Activated naive CD8-positive, alpha-beta T cell treated with anti-CD3 and anti-CD28 coated beads for 36 hours (primary cell): Measurements from ENCODE around the gene FAM3C. TPM values are rescaled to one million over a fixed set of nuclear protein-coding genes. Genes with fewer than 3 reads are reported as not detected.

Experiments used
- DNase-seq: peaks from one replicate; pipeline ENCODE4 v3.0.0; 2021
- H3K27ac Mint-ChIP-seq: one replicate; pipeline ENCODE4 v1.8.0; 2022; ENCODE audit warnings: mild to moderate bottlenecking, moderate library complexity, mixed read lengths
- H3K27me3 Mint-ChIP-seq: one replicate; pipeline ENCODE4 v1.8.0; 2022; ENCODE audit warnings: mild to moderate bottlenecking, mixed read lengths
- H3K36me3 Mint-ChIP-seq: one replicate; pipeline ENCODE4 v1.8.0; 2021; ENCODE audit warnings: mild to moderate bottlenecking, mixed read lengths
- H3K4me1 Mint-ChIP-seq: one replicate; pipeline ENCODE4 v1.8.0; 2021; ENCODE audit warnings: mixed read lengths
- H3K4me3 Mint-ChIP-seq: one replicate; pipeline ENCODE4 v1.8.0; 2022; ENCODE audit warnings: mild to moderate bottlenecking, moderate library complexity, mixed read lengths
- H3K9me3 Mint-ChIP-seq: one replicate; pipeline ENCODE4 v1.8.0; 2022; ENCODE audit warnings: mixed read lengths
- total RNA-seq, 2 experiments: library from RNA; stranded (reverse); gene quantifications; one replicate each; pipeline ENCODE4 v1.2.3, GENCODE V29; 2021

Gene FAM3C
- total RNA-seq, 2 experiments from 2014 or later = 25.7 to 27.0 TPM

DNA sequence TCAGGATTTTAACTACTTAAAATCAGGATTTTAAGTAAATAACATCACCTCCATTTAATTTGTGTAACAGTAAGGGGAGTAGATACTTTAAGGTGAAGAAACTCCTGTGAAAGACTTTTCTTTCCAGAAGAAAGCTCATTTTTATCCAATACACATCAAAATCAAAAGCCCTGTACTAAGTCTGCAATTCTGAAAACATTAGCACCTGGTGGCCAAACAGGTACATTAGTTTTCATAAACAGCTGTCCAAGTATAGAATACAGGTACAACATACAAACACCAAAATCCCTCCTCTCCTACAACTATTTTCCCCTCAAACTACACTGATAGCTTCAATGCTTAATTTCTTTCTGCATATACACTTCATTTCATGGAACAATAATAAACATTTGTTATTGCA is 22.9 kb downstream of the FAM3C start:
- peaks cover 31% of the 10 kb centered on the region for H3K36me3 Mint-ChIP-seq
- DNase-seq = no peak
- no peaks in the 10 kb centered on the region for H3K9me3 Mint-ChIP-seq
- H3K27me3 Mint-ChIP-seq = no peaks in the 10 kb centered on the region
- peak overlapping the region; percentile 54 for H3K27ac Mint-ChIP-seq
- H3K4me1 Mint-ChIP-seq = peaks cover 36% of the 10 kb centered on the region
- no peak overlapping the region for H3K4me3 Mint-ChIP-seq

DNA sequence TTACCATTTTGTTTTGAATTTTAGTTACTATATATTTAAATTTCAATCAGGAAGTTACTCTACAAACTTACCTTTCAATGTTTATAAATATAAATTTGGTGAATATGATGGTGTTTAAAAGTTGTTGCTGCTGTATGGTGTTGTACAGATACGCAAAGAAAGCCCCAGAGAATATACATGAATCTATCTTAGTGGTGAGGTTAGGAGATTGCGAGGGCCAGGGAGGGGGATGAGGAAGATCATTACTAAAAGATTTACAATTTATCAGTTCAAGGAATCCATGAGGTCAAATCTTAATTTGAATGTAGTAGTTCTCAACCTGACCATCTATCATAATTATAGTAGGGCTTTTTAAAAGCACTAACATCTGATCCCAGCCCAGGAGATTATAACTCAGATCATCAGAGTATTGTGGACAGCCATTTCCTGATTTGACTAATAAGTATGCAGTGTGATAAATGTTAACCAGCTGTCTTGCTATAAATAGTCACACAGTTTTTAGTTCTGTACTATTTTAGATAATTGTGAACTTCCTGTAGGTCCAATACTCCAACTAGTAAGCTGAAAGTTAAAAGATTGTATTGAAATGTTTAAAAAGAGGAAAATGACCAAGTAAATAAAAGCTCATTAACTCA is 23.6 kb downstream of the FAM3C start:
- Mint-ChIP-seq H3K27me3 (no peaks in the 10 kb centered on the region), H3K27ac (peak overlapping the region; percentile 73), H3K4me1 (peaks cover 36% of the 10 kb centered on the region), H3K4me3 (peak overlapping the region; percentile 7), H3K36me3 (peaks cover 29% of the 10 kb centered on the region), H3K9me3 (no peaks in the 10 kb centered on the region)
- no peak for DNase-seq

DNA sequence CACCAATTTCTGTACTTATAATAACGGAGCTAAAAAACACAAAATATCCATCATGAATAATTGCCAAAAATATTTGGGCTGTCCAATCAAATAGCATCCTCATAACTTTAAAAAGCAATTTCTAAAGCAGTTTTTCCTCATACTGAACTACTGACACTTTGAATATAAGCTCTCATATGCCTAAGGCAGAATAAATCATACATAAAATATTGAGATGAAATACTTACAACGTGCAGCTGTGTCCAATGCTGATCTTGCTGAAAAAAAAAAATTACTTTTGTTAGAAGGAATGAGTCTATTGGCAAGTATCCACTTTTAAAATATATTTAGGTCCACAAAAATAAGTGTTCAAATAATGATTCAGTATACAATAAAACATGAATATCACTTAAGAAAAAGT is 24.2 kb downstream of the FAM3C start:
- Mint-ChIP-seq H3K4me3 (no peak overlapping the region), H3K27ac (peak overlapping the region; percentile 65), H3K27me3 (no peaks in the 10 kb centered on the region), H3K36me3 (peaks cover 26% of the 10 kb centered on the region), H3K4me1 (peaks cover 33% of the 10 kb centered on the region), H3K9me3 (no peaks in the 10 kb centered on the region)
- DNase-seq = no peak

DNA sequence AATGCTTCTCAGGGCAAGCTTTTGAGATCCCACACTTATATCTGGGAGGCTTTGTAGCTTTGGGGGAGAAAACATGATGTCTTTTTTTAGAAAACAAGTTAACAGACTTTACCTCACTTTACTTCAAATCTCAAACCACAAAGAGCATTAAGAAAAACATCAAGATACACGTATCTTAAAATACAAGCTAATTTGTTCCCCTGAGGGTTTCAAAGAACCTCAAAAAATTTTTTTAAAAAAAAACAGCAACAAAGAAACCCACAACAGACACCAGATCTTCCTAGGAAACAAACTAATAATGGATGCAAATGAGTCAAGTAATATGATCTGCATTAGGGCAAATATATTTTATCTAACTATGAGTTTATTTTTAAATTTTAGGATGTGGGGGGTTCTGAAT is 24.7 kb downstream of the FAM3C start:
- no peak overlapping the region for H3K4me3 Mint-ChIP-seq
- no peaks in the 10 kb centered on the region for H3K27me3 Mint-ChIP-seq

DNA sequence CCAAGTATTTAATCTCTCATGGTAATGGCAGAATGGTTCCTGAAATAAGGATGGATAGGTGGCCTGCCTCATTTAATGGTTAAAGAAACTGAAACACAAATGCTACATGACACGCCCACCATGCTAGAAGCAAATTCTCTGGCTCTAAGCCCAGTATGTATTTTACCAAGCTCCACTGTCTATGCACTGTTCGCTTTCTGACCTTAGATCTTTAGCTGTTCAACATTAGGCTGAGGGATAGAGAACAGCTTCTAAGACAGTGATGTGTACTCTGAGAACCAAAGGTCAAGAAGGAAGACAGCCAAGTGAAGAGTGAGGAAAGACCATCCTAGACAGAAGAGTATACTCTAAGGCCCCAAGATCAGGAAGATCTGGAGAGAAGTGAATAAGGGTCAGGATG is 26.6 kb downstream of the FAM3C start:
- H3K4me1 Mint-ChIP-seq = peaks cover 31% of the 10 kb centered on the region
- no peaks in the 10 kb centered on the region for H3K27me3 Mint-ChIP-seq
- H3K9me3 Mint-ChIP-seq = no peaks in the 10 kb centered on the region
- no peak overlapping the region for H3K4me3 Mint-ChIP-seq
- peaks cover 16% of the 10 kb centered on the region for H3K36me3 Mint-ChIP-seq
- H3K27ac Mint-ChIP-seq = peak overlapping the region; percentile 40
- no peak for DNase-seq

More for the DNA sequence above, 24.7 kb downstream of the FAM3C start:
- Mint-ChIP-seq H3K4me1 (peaks cover 33% of the 10 kb centered on the region), H3K27ac (peak overlapping the region; percentile 53), H3K36me3 (peaks cover 26% of the 10 kb centered on the region), H3K9me3 (no peaks in the 10 kb centered on the region)
- DNase-seq = no peak

DNA sequence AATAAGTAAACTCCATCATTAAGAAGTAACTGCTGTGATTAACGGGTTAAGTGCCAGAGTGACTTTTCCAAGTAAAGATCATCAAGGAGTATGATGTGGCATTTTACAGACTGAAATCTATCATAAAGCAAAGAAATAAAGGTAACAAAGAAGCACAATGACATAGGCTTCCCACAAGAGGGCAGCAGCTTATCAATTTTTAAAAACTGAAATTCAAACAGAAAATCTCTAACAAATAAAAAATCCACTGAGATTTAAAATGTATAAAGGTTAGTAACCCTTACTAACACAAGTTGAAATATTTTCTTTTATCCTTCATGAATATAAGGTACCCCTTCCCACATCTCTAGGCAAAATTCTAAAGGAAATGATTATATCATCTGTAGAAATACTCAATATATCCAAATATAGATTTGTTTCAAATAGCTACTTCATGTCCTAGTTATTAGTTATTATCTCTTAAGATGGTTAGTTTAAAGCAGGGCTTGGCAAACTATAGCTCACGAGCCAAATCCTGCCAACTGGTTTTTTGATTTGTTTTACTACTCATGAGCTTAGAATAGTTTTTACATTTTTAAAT is 29.2 kb downstream of the FAM3C start:
- no peak for DNase-seq
- Mint-ChIP-seq H3K27me3 (no peaks in the 10 kb centered on the region), H3K27ac (no peak overlapping the region), H3K4me1 (peaks cover 20% of the 10 kb centered on the region), H3K4me3 (no peak overlapping the region), H3K36me3 (peaks cover 13% of the 10 kb centered on the region), H3K9me3 (no peaks in the 10 kb centered on the region)

DNA sequence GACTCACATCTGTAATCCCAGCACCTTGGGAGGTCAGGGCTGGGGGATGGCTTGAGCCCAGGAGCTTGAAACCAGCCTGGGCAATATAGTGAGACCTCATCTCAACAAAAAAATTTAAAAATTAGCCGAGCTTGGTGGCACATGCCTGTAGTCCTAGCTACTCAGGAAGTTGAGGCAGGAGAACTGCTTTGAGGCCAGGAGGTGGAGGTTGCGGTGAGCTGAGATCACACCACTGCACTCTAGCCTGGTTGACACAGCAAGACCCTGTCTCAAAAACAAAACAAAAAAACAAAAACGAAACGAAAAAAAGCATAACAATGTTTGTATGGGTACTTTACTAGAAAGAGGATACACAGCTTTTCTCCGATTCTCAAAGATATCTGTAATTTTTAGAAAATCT is 35.5 kb downstream of the FAM3C start:
- Mint-ChIP-seq H3K4me3 (no peak overlapping the region), H3K27ac (no peak overlapping the region), H3K4me1 (no peaks in the 10 kb centered on the region), H3K27me3 (no peaks in the 10 kb centered on the region), H3K36me3 (peaks cover 8% of the 10 kb centered on the region), H3K9me3 (no peaks in the 10 kb centered on the region)
- DNase-seq = no peak

DNA sequence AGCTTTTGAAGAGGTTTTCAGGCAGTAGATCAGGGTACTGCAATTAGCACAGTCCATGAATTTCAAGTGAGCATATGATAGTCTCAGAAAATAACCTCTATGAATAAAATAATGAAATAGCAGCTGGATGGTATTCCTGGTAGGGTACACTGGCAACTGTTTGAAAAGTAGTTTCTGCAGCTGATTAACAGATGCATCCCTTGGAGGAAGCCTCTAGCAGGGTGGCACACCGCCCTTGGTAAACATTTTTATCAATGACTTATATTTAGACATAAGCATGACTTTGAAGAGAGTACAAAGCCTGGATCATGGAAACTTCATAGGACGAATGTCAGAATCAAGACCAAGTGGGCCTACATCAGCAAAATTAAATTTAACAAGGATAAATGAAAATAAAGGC is 40.5 kb downstream of the FAM3C start:
- no peaks in the 10 kb centered on the region for H3K9me3 Mint-ChIP-seq
- H3K4me3 Mint-ChIP-seq = no peak overlapping the region
- no peak for DNase-seq
- H3K4me1 Mint-ChIP-seq = no peaks in the 10 kb centered on the region
- H3K27me3 Mint-ChIP-seq = no peaks in the 10 kb centered on the region
- H3K36me3 Mint-ChIP-seq = peaks cover 12% of the 10 kb centered on the region
- no peak overlapping the region for H3K27ac Mint-ChIP-seq

DNA sequence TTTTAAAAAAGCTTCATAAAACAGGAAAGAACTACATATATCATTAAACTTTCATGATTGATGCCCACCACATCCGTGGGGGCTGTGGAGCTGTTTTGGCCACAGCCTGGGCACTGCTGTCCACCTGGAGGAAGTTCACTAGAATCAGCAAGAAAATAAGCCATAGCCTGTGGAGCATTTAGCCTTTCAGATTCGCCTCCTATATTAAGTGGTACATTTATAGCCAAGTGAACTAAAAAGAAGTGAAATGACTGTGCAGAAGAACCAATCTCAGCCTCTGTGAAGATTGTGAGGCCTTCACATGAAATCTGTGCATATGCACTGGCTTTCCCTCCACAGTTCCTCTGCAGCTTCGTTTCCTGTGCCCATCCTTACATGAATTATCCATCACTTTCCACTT is 43.8 kb downstream of the FAM3C start:
- no peaks in the 10 kb centered on the region for H3K27me3 Mint-ChIP-seq
- H3K36me3 Mint-ChIP-seq = peaks cover 18% of the 10 kb centered on the region
- H3K27ac Mint-ChIP-seq = no peak overlapping the region
- H3K9me3 Mint-ChIP-seq = no peaks in the 10 kb centered on the region
- no peaks in the 10 kb centered on the region for H3K4me1 Mint-ChIP-seq
- H3K4me3 Mint-ChIP-seq = no peak overlapping the region
- no peak for DNase-seq

DNA sequence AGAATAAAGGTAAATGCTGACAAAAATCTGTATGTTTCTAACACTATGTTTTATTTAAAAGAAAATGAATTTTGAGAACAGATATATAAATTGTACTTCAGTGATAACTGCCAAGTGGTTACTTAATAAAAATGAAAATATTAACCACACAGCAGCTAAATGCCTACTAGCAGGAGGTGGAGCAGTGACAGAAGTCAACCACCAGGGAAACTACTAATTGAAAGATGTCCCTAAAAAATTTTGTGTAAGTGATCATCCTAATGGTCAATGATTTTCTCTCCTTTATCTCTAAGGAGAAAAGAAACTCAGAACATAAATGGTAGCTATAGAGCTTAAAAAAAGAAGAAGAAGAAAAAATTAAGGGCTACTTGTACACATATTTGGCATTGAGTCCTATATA is 44.4 kb downstream of the FAM3C start:
- Mint-ChIP-seq H3K27ac (no peak overlapping the region), H3K27me3 (no peaks in the 10 kb centered on the region), H3K4me1 (no peaks in the 10 kb centered on the region), H3K4me3 (no peak overlapping the region), H3K9me3 (no peaks in the 10 kb centered on the region), H3K36me3 (peaks cover 23% of the 10 kb centered on the region)
- no peak for DNase-seq

DNA sequence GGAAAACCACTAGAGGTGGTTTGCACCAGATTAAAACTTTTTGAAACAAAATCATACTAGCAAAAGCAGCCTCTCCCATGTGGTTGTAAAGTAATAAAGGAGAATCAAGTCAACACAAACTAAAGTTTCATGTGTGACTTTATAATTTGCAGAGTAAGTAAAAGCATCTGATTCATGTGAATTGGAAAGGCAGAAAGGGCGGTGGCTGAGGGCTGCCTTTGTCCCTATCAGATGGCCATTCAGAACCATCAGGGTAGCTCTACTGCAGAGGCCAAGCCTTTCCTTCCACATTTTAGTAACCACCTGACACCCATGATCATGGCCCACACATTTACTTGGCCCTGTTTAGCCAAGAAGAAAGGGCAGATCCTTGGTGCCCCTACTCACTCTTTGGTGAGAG is 51.6 kb downstream of the FAM3C start:
- Mint-ChIP-seq H3K9me3 (no peaks in the 10 kb centered on the region), H3K4me1 (no peaks in the 10 kb centered on the region), H3K36me3 (peaks cover 20% of the 10 kb centered on the region), H3K27me3 (no peaks in the 10 kb centered on the region), H3K27ac (no peak overlapping the region), H3K4me3 (no peak overlapping the region)
- no peak for DNase-seq

DNA sequence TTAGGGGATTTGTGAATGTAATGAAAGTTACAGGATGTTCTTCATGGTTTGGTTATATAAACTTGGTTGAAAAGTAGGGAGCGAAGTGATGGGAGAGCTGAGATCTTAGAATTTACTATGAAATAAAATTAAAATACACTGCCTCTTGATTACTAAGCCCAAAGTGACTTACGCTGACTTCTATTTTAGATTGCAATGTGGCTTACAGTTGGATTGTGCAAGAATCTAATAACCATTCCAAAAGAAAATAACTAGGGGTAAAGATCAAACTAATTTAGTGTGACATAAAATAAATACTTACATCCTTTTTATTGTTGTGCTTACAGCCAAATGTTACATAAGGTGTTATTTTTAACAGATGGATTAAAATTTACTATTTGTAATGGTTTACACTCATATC is 52.0 kb downstream of the FAM3C start:
- no peaks in the 10 kb centered on the region for H3K9me3 Mint-ChIP-seq
- peaks cover 20% of the 10 kb centered on the region for H3K36me3 Mint-ChIP-seq
- no peak for DNase-seq
- H3K27me3 Mint-ChIP-seq = no peaks in the 10 kb centered on the region
- no peak overlapping the region for H3K27ac Mint-ChIP-seq
- H3K4me3 Mint-ChIP-seq = no peak overlapping the region
- H3K4me1 Mint-ChIP-seq = no peaks in the 10 kb centered on the region

DNA sequence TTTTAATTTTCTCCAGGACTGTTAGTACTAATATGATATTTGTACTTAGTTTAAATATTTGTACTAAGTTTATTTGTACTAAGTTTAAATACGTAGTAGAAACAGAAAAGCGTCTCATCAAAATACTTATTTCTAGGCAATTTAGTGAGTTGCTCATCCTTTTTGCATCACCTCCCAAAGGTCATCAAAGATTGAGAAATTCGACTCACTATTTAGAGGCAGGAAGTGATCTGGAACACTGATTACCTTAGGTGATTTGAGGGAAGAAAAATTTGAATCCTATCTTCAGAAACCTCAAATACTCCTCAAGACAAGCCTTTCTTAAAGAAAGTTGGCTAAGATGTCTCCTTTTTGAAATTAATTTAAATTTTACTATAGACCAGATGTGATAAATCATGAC is 52.8 kb downstream of the FAM3C start:
- DNase-seq = no peak
- peaks cover 24% of the 10 kb centered on the region for H3K36me3 Mint-ChIP-seq
- H3K4me1 Mint-ChIP-seq = no peaks in the 10 kb centered on the region
- H3K27me3 Mint-ChIP-seq = no peaks in the 10 kb centered on the region
- H3K4me3 Mint-ChIP-seq = no peak overlapping the region
- H3K9me3 Mint-ChIP-seq = no peaks in the 10 kb centered on the region
- H3K27ac Mint-ChIP-seq = no peak overlapping the region

DNA sequence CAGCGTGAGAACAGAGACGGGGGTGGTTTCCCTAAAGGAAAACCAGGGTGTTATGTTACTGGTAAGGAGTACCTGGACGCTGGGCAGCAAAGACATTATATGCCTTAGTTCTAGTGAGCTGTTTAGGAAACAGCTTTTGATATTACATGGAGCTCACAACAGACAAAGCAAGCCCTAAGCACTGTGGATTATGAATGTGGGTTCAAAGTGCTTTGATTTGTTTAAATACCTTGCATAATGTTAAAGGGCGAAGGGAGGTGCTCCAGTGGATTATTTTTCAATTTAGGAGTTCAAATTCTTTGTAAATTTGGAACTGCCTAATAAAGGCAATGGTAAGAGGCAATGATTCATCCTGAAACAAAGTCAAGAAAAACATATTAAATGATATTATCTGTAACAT is 53.5 kb downstream of the FAM3C start:
- no peak for DNase-seq
- H3K27ac Mint-ChIP-seq = no peak overlapping the region
- no peaks in the 10 kb centered on the region for H3K27me3 Mint-ChIP-seq
- H3K36me3 Mint-ChIP-seq = peaks cover 24% of the 10 kb centered on the region
- no peak overlapping the region for H3K4me3 Mint-ChIP-seq
- H3K9me3 Mint-ChIP-seq = no peaks in the 10 kb centered on the region
- H3K4me1 Mint-ChIP-seq = no peaks in the 10 kb centered on the region

DNA sequence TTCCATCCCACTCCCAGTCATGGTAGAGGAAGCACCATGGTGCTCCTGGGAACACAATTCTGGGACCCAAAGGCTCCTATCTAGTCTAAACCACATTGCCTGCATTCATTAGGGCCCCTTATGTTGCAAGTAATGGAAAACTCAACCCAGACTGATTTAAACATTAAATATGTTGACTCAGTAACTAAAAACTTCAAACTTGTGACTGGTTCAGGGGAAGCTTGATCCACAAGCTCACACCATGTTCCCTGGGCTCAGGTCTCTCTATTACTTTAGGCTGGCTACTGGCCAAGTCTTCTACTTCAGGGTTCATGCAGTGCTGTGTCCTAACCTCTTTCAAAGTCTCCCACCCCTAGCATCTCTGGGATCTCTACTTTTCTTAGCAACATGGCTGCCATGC is 54.2 kb downstream of the FAM3C start:
- H3K4me3 Mint-ChIP-seq = no peak overlapping the region
- peaks cover 18% of the 10 kb centered on the region for H3K36me3 Mint-ChIP-seq
- no peaks in the 10 kb centered on the region for H3K27me3 Mint-ChIP-seq
- no peak for DNase-seq
- H3K4me1 Mint-ChIP-seq = no peaks in the 10 kb centered on the region
- H3K9me3 Mint-ChIP-seq = no peaks in the 10 kb centered on the region
- no peak overlapping the region for H3K27ac Mint-ChIP-seq

DNA sequence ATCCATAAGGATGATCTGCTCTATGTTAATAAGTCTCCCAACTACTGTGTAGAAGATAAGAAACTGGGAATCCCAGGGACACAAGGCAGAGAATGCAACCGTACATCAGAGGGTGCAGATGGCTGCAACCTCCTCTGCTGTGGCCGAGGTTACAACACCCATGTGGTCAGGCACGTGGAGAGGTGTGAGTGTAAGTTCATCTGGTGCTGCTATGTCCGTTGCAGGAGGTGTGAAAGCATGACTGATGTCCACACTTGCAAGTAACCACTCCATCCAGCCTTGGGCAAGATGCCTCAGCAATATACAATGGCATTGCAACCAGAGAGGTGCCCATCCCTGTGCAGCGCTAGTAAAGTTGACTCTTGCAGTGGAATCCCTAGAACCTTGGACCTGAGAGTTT is 57.0 kb downstream of the FAM3C start:
- Mint-ChIP-seq H3K4me1 (no peaks in the 10 kb centered on the region), H3K27me3 (peaks cover 15% of the 10 kb centered on the region), H3K27ac (no peak overlapping the region), H3K4me3 (no peak overlapping the region), H3K9me3 (no peaks in the 10 kb centered on the region), H3K36me3 (peaks cover 13% of the 10 kb centered on the region)
- DNase-seq = no peak
